ENCODE data around the gene UVRAG.

GRCh38 chr11:76185931-76186401 is 371.0 kb downstream of the UVRAG start:
- TF ChIP-seq CTCF (IDR thresholded peaks at IDR 0.05; ENCODE audit: low read length) (no peak), EZH2 (IDR thresholded peaks at IDR 0.05; ENCODE audit: borderline replicate concordance, low read length) (no peak)

Data from OCI-LY1 (cell line).